Hepatocyte (in vitro differentiated cells): Measurements from ENCODE around the gene CNTN4. TPM values are rescaled to one million over a fixed set of nuclear protein-coding genes. Genes with fewer than 3 reads are reported as not detected.
A peak's percentile ranks its signal among the peaks of the same experiment; 100 is the strongest.

Experiments used
- DNase-seq: peaks from one replicate; pipeline ENCODE4 v3.0.0-alpha.2; 2016; ENCODE audit warnings: low spot score
- H2AFZ ChIP-seq: fragments of 200-600 bp; sonication (generic); 2 replicates; pipeline ENCODE4 v1.6.0; 2016; ENCODE audit warnings: antibody characterized with exemption, mild to moderate bottlenecking
- H3K27ac ChIP-seq: fragments of 200-600 bp; sonication (generic); 2 replicates; pipeline ENCODE4 v1.5.1; 2016; ENCODE audit warnings: mild to moderate bottlenecking
- H3K27me3 ChIP-seq: fragments of 200-600 bp; sonication (generic); 2 replicates; pipeline ENCODE4 v1.6.1; 2016
- H3K36me3 ChIP-seq: fragments of 200-600 bp; sonication (generic); replicated peaks from 2 replicates; pipeline ENCODE4 v1.5.1; 2016; ENCODE audit warnings: low read depth; ENCODE audit not compliant: insufficient read depth
- H3K4me1 ChIP-seq: fragments of 200-600 bp; sonication (generic); 2 replicates; pipeline ENCODE4 v1.5.1; 2016; ENCODE audit warnings: mild to moderate bottlenecking, moderate library complexity; ENCODE audit not compliant: insufficient read depth
- H3K4me2 ChIP-seq: fragments of 200-600 bp; sonication (generic); 2 replicates; pipeline ENCODE4 v1.6.0; 2016
- H3K4me3 ChIP-seq: fragments of 200-600 bp; sonication (generic); 2 replicates; pipeline ENCODE4 v1.5.1; 2016; ENCODE audit warnings: mild to moderate bottlenecking
- H3K79me2 ChIP-seq: fragments of 200-600 bp; sonication (generic); 2 replicates; pipeline ENCODE4 v1.6.0; 2017; ENCODE audit warnings: mild to moderate bottlenecking
- H3K9me2 ChIP-seq: fragments of 200-600 bp; sonication (generic); replicated peaks from 2 replicates; pipeline ENCODE4 v1.6.0; 2017; ENCODE audit warnings: mild to moderate bottlenecking; ENCODE audit not compliant: insufficient read depth
- H3K9me3 ChIP-seq: fragments of 200-600 bp; sonication (generic); 2 replicates; pipeline ENCODE4 v1.5.1; 2016; ENCODE audit warnings: low read depth, mild to moderate bottlenecking
- H4K20me1 ChIP-seq: fragments of 200-600 bp; sonication (generic); 2 replicates; pipeline ENCODE4 v1.6.0; 2016; ENCODE audit warnings: mild to moderate bottlenecking; ENCODE audit not compliant: insufficient read depth, poor library complexity, severe bottlenecking
- EZH2 ChIP-seq: fragments of 200-600 bp; sonication (generic); IDR thresholded peaks from 2 replicates; pipeline ENCODE4 v1.6.1; 2016; ENCODE audit warnings: antibody characterized with exemption, mild to moderate bottlenecking, borderline replicate concordance
- EZH2phosphoT487 ChIP-seq: fragments of 200-600 bp; sonication (generic); IDR thresholded peaks from one replicate; pipeline ENCODE4 v1.6.1; 2018; ENCODE audit warnings: antibody characterized with exemption, mild to moderate bottlenecking, low read depth, moderate library complexity; ENCODE audit not compliant: unreplicated experiment, severe bottlenecking
- WGBS: methylation state at CpG from one replicate; pipeline ENCODE4 v1.1.6; 2016; ENCODE audit warnings: low lambda C conversion rate; ENCODE audit errors: missing lambda C conversion rate; 5-methylcytosine and 5-hydroxymethylcytosine counted together
- polyA plus RNA-seq: library from polyadenylated mRNA; unstranded; fragments of >200 nt; fragmentation: Nextera tagmentation; extraction: Ambion mirVana; gene quantifications from 2 replicates; pipeline ENCODE4 v1.2.1, GENCODE V29; 2016
- total RNA-seq: library from RNA; depleted of rRNA; stranded (reverse); fragments of >200 nt; gene quantifications from 2 replicates; pipeline ENCODE4 v1.2.3, GENCODE V29; 2014
- TF ChIP-seq, protein P1 (sequence below): fragments of 200-600 bp; sonication (generic); IDR thresholded peaks from 2 replicates; pipeline ENCODE4 v1.5.1; 2016; ENCODE audit warnings: antibody characterized with exemption, mild to moderate bottlenecking; ENCODE audit not compliant: poor library complexity

The CNTN4 gene
- total and polyA plus RNA-seq, 2 experiments from 2014 or later = 17.6 to 30.3 TPM

DNA sequence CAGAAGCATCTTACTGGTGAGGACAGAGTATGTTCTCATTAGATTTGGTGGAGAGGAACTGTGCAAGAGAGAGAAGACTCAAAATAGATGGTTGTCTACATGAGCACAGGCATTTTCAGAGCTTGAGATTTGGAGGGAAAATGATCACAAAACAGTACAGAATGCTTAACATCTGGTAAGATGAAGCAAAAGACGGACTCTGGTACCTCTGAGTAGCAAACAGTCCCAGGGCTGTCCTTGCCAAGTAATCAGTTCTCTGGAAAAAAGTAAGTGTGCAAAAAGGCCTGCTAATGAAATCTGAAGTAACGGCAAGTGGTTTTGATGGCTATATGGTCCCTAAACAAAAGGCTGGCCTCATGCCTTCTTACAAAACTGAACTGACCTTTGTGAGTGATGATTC lies 414.2 kb downstream of the CNTN4 start:
- Histone ChIP-seq H3K36me3 (no peaks in the 10 kb centered on the region), H2AFZ (no peak overlapping the region), H3K79me2 (no peaks in the 10 kb centered on the region), H3K4me3 (no peak overlapping the region), H3K9me3 (no peaks in the 10 kb centered on the region), H3K4me2 (no peak overlapping the region), H3K4me1 (no peaks in the 10 kb centered on the region), H3K27me3 (no peaks in the 10 kb centered on the region), H3K9me2 (no peaks in the 10 kb centered on the region), H4K20me1 (no peaks in the 10 kb centered on the region), H3K27ac (no peak overlapping the region)
- TF ChIP-seq EZH2 (no peak), EZH2phosphoT487 (no peak)
- TF ChIP-seq, protein P1, sequence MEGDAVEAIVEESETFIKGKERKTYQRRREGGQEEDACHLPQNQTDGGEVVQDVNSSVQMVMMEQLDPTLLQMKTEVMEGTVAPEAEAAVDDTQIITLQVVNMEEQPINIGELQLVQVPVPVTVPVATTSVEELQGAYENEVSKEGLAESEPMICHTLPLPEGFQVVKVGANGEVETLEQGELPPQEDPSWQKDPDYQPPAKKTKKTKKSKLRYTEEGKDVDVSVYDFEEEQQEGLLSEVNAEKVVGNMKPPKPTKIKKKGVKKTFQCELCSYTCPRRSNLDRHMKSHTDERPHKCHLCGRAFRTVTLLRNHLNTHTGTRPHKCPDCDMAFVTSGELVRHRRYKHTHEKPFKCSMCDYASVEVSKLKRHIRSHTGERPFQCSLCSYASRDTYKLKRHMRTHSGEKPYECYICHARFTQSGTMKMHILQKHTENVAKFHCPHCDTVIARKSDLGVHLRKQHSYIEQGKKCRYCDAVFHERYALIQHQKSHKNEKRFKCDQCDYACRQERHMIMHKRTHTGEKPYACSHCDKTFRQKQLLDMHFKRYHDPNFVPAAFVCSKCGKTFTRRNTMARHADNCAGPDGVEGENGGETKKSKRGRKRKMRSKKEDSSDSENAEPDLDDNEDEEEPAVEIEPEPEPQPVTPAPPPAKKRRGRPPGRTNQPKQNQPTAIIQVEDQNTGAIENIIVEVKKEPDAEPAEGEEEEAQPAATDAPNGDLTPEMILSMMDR = no peak
- DNase-seq = no peak
- 80% methylated on average over 2 of the region's 2 CpGs for WGBS

DNA sequence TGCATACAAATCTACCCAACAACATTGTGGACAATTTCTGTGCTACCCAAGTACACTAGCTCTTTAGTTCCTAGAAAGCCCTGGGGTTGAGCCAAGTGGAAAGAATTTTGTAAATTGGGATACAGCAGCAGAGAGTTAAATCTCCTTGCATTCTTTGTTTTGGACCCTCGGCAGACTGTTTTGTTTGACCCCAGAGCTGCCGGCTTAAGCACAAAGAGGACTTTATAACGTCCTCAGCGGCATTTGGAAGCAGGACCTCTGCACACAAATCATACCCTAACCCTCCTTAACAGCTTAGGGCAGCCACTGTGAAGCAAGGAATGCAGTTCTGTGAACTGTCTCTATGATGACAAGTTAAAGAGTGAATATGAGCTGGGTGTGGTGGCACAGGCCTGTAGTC lies 415.3 kb downstream of the CNTN4 start:
- Histone ChIP-seq H3K36me3 (no peaks in the 10 kb centered on the region), H3K9me2 (no peaks in the 10 kb centered on the region), H3K27me3 (no peaks in the 10 kb centered on the region), H3K4me1 (no peaks in the 10 kb centered on the region), H3K27ac (no peak overlapping the region), H3K4me3 (no peak overlapping the region), H3K79me2 (no peaks in the 10 kb centered on the region), H2AFZ (no peak overlapping the region), H3K9me3 (no peaks in the 10 kb centered on the region), H4K20me1 (no peaks in the 10 kb centered on the region), H3K4me2 (no peak overlapping the region)
- DNase-seq = no peak
- TF ChIP-seq EZH2 = no peak
- TF ChIP-seq, protein P1 = no peak
- no peak for TF ChIP-seq EZH2phosphoT487
- WGBS = 17% methylated on average over 4 of the region's 4 CpGs

DNA sequence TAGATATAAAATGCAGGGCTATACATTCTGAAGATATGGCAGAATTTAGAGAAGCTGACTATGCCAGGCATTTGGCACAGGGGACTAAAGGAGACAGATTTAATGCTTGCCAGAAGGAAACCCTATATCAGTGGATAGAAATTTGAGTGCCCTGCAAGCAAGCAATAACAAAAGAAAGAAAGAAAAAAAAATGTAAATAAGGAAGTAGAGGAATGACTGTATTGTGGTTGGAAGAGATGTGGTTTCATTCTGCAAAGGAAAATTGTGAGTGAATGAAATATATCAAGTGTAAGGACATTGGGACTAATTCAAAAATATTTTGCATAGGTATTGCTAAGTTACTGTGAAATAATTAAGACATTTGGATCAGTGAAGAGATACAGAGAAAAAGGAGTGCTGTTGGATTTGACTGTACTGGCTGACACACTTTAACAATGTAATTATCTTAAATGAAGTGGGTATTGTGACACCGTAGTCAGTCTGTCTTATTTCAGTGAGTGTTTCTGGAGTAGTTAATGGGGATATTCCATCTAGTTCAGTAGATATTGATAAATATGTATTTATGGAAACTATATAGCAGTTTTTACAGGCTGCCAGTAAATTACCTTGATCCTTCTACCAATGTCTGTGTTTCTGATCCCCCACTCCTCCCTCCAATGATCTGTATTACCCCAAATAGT lies 418.2 kb downstream of the CNTN4 start:
- H3K27ac ChIP-seq = no peak overlapping the region
- TF ChIP-seq EZH2phosphoT487 (no peak), EZH2 (no peak)
- TF ChIP-seq, protein P1 = no peak
- WGBS = 57% methylated on average over 1 of the region's 1 CpG

More for the DNA sequence above, 418.2 kb downstream of the CNTN4 start:
- no peaks in the 10 kb centered on the region for H3K79me2 ChIP-seq
- H3K9me3 ChIP-seq = no peaks in the 10 kb centered on the region
- no peaks in the 10 kb centered on the region for H3K36me3 ChIP-seq
- H3K27me3 ChIP-seq = no peaks in the 10 kb centered on the region
- H3K9me2 ChIP-seq = no peaks in the 10 kb centered on the region
- H3K4me3 ChIP-seq = no peak overlapping the region
- no peaks in the 10 kb centered on the region for H4K20me1 ChIP-seq
- H3K4me1 ChIP-seq = no peaks in the 10 kb centered on the region
- H2AFZ ChIP-seq = no peak overlapping the region
- peak overlapping the region; percentile 47 for H3K4me2 ChIP-seq
- no peak for DNase-seq
